Activated CD8-positive, alpha-beta T cell treated with anti-CD3 and anti-CD28 coated beads for 36 hours (primary cell): ENCODE results near the gene CCDC63. TPM values are rescaled to one million over a fixed set of nuclear protein-coding genes. Genes with fewer than 3 reads are reported as not detected.
A peak's percentile ranks its signal among the peaks of the same experiment; 100 is the strongest.

ENCODE experiments used
- ATAC-seq: fragments of 200-7000 bp; cut with Tn5 transposase; one replicate; pipeline ENCODE4 v1.10.0; 2021; ENCODE audit warnings: mild to moderate bottlenecking, moderate library complexity
- CTCF ChIA-PET: fragments of 350-600 bp; sonication (Branson Sonifier 250); formaldehyde crosslinking; loops from one replicate; lab custom pipeline; 2021; ENCODE audit warnings: antibody characterized with exemption; lab: Charles Lee
- POLR2A ChIA-PET: fragments of 350-600 bp; sonication (Branson Sonifier 250); formaldehyde crosslinking; loops from one replicate; lab custom pipeline; 2021; ENCODE audit warnings: antibody characterized with exemption; lab: Charles Lee
- DNase-seq: peaks from one replicate; pipeline ENCODE4 v3.0.0-alpha.2; 2020
- H3K27ac Mint-ChIP-seq: one replicate; pipeline ENCODE4 v1.8.0; 2021; ENCODE audit warnings: mild to moderate bottlenecking, mixed read lengths
- H3K27me3 Mint-ChIP-seq: one replicate; pipeline ENCODE4 v1.8.0; 2021; ENCODE audit warnings: mixed read lengths
- H3K36me3 Mint-ChIP-seq: one replicate; pipeline ENCODE4 v1.8.0; 2021; ENCODE audit warnings: low read depth, mixed read lengths
- H3K4me1 Mint-ChIP-seq: one replicate; pipeline ENCODE4 v1.8.0; 2021; ENCODE audit warnings: low read depth, mixed read lengths
- H3K4me3 Mint-ChIP-seq: one replicate; pipeline ENCODE4 v1.8.0; 2021; ENCODE audit warnings: mild to moderate bottlenecking, moderate library complexity, mixed read lengths
- H3K9me3 Mint-ChIP-seq: one replicate; pipeline ENCODE4 v1.8.0; 2021; ENCODE audit warnings: mixed read lengths
- intact Hi-C: fragments of 100-400 bp; cut with micrococcal nuclease; formaldehyde crosslinking; loops from one replicate; pipeline ENCODE4 v1.10.0; 2022
- total RNA-seq, 2 experiments: library from RNA; stranded (reverse); gene quantifications; one replicate each; pipeline ENCODE4 v1.2.3, GENCODE V29; 2021
- TF ChIP-seq, protein P1 (sequence below): fragments of 200-600 bp; IDR thresholded peaks from one replicate; pipeline ENCODE4 v1.8.0; 2022; ENCODE audit warnings: antibody characterized with exemption, mild to moderate bottlenecking

Gene CCDC63
- total RNA-seq, 2 experiments from 2014 or later = not detected

GRCh38 chr12:110826592-110827200 lies 20.1 kb upstream of the CCDC63 start:
- POLR2A ChIA-PET = interaction anchor here (1.0 to 1.4 kb wide), 2 partner anchors 23 to 108 kb away, joined by 3 read pairs; no protein-coding TSS in a partner anchor
- Mint-ChIP-seq H3K4me3 (peak overlapping the region; percentile 56), H3K9me3 (no peaks in the 10 kb centered on the region), H3K4me1 (peaks cover 7% of the 10 kb centered on the region), H3K27me3 (peaks cover 7% of the 10 kb centered on the region), H3K27ac (no peak overlapping the region), H3K36me3 (no peaks in the 10 kb centered on the region)
- intact Hi-C loops = loop anchor here (2.0 to 10.0 kb wide), 4 partner anchors 84 to 312 kb away; partner anchors contain the start of gene PPP1CC
- CTCF ChIA-PET = interaction anchor here (0.6 to 2.8 kb wide), 39 partner anchors 8 to 358 kb away, joined by 3 to 24 read pairs (median 4); partner anchors contain the start of genes FAM216A, GPN3 and TCTN1
- ATAC-seq = peak; percentile 98
- TF ChIP-seq, protein P1, sequence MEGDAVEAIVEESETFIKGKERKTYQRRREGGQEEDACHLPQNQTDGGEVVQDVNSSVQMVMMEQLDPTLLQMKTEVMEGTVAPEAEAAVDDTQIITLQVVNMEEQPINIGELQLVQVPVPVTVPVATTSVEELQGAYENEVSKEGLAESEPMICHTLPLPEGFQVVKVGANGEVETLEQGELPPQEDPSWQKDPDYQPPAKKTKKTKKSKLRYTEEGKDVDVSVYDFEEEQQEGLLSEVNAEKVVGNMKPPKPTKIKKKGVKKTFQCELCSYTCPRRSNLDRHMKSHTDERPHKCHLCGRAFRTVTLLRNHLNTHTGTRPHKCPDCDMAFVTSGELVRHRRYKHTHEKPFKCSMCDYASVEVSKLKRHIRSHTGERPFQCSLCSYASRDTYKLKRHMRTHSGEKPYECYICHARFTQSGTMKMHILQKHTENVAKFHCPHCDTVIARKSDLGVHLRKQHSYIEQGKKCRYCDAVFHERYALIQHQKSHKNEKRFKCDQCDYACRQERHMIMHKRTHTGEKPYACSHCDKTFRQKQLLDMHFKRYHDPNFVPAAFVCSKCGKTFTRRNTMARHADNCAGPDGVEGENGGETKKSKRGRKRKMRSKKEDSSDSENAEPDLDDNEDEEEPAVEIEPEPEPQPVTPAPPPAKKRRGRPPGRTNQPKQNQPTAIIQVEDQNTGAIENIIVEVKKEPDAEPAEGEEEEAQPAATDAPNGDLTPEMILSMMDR = peak; percentile 92
- DNase-seq = peak; percentile 96

DNA sequence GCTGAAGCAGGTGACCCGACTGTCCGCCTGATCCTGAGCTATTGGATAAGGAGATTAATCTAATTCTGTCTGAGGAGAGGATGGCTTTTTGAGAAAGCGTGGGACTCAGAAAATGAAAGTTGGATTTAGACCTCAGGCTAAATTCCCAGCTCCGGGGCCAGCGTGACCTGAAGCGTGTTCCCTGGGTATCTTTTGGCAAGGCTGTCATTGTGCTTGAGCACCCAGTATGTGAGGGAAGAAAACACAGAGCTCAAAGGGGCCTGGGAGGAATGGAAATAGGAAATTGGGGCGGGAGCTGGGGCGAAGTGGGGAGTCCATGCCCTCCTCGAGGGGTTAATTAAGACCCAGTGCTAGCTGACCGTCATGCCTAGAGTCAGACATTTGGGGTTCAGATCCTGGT lies 17.5 kb upstream of the CCDC63 start:
- intact Hi-C loops = loop anchor here (5.0 to 10.0 kb wide), 3 partner anchors 87 to 315 kb away; partner anchors contain the start of gene PPP1CC
- ChIA-PET CTCF (interaction anchor here (1.2 to 1.7 kb wide), 2 partner anchors 58 to 125 kb away, joined by 3 to 7 read pairs; no protein-coding TSS in a partner anchor), POLR2A (no interaction called here)
- H3K27ac Mint-ChIP-seq = no peak overlapping the region
- DNase-seq (no peak), ATAC-seq (no peak)
- no peaks in the 10 kb centered on the region for H3K9me3 Mint-ChIP-seq
- TF ChIP-seq, protein P1 = no peak
- H3K4me3 Mint-ChIP-seq = no peak overlapping the region
- peaks cover 6% of the 10 kb centered on the region for H3K27me3 Mint-ChIP-seq
- H3K4me1 Mint-ChIP-seq = peaks cover 7% of the 10 kb centered on the region
- no peaks in the 10 kb centered on the region for H3K36me3 Mint-ChIP-seq

DNA sequence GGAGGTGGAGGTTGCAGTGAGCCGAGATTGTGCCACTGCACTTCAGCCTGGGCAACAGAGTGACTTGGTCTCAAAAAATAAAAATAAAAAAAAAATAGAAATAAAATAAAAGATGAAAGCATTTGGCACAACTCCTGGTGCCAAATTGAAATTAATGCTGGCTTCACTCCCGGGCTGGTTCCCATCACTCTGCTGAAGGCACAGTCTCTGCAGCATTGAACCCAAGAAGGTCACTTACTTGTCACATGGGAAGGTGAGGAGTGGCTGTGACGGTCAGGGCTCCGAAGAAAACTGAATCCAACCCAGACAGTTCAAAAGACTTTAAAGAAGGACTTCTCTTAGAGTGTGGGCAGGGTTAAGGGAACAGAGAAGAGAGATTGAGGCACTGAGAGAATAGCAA lies 10.5 kb upstream of the CCDC63 start:
- intact Hi-C loops = no loop called here
- Mint-ChIP-seq H3K4me1 (no peaks in the 10 kb centered on the region), H3K4me3 (no peak overlapping the region), H3K36me3 (no peaks in the 10 kb centered on the region), H3K27me3 (no peaks in the 10 kb centered on the region), H3K27ac (no peak overlapping the region), H3K9me3 (no peaks in the 10 kb centered on the region)
- DNase-seq (no peak), ATAC-seq (no peak)
- TF ChIP-seq, protein P1 = no peak
- CTCF ChIA-PET = no interaction called here
- POLR2A ChIA-PET = no interaction called here

DNA sequence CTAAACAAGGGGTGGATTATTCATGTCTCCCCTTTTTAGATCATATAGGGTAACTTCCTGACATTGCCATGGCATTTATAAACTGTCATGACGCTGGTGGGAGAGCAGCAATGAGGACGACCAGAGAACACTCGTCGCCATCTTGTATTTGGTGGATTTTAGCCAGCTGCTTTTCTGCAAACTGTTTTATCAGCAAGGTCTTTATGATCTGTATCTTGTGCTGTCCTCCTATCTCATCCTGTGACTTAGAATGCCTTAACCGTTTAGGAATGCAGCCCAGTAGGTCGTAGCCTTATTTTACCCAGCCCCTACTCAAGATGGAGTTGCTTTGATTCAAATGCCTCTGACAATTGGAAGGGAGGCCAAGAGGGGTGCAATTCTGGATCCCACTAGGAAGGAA lies 5.8 kb upstream of the CCDC63 start:
- H3K36me3 Mint-ChIP-seq = no peaks in the 10 kb centered on the region
- POLR2A ChIA-PET = no interaction called here
- H3K27me3 Mint-ChIP-seq = peaks cover 20% of the 10 kb centered on the region
- H3K27ac Mint-ChIP-seq = no peak overlapping the region
- no peaks in the 10 kb centered on the region for H3K9me3 Mint-ChIP-seq
- CTCF ChIA-PET = no interaction called here
- H3K4me3 Mint-ChIP-seq = no peak overlapping the region
- TF ChIP-seq, protein P1 = no peak
- DNase-seq = no peak
- no peak for ATAC-seq
- intact Hi-C loops = no loop called here
- H3K4me1 Mint-ChIP-seq = no peaks in the 10 kb centered on the region

DNA sequence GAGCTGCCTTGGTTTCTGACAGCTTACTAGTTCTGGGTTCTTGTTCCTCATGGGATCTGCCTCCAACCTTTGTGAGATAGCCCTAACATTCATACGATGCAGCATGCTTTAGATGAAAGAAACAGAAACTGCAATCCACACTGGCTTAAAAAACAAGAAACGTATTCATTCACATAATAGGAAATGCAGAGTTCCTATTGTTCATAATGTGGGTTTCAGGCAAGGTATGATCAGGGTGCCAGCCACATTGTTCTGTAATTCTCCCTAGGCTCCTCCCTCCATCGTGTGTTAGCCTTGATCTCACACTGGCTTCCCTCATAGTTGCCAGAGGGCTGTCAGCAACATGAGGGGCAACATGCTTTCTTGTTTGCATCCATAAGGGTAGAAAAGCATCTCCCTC lies 2.7 kb upstream of the CCDC63 start:
- H3K36me3 Mint-ChIP-seq = no peaks in the 10 kb centered on the region
- DNase-seq = no peak
- peaks cover 38% of the 10 kb centered on the region for H3K27me3 Mint-ChIP-seq
- ChIA-PET CTCF (no interaction called here), POLR2A (interaction anchor here (0.5 to 1.3 kb wide), 2 partner anchors 19 to 573 kb away, joined by 3 to 4 read pairs; no protein-coding TSS in a partner anchor)
- H3K27ac Mint-ChIP-seq = no peak overlapping the region
- H3K4me3 Mint-ChIP-seq = no peak overlapping the region
- intact Hi-C loops = no loop called here
- peaks cover 6% of the 10 kb centered on the region for H3K4me1 Mint-ChIP-seq
- no peak for ATAC-seq
- H3K9me3 Mint-ChIP-seq = no peaks in the 10 kb centered on the region
- TF ChIP-seq, protein P1 = no peak
